ENCODE measurements around the gene CYP2J2.

DNA sequence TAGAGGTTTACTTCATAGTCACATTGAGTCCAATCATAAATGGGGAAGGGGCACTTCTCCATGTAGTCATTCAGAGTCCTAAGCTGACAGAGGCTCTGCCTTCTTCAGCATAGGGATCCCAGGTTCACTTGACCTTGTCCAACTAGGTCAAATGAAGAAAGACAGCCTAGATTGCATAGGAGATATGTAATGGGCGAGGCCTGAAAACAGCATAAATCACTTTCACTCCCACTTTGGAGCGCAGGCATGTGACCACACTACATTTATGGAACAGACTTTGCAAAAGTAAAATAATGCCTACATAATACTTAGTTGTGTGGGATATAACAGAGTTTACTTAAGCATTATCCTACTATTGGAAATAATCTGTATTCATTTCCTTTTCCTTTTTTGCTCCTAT, 60.1 kb downstream of the CYP2J2 start:
- TF ChIP-seq, protein P1, sequence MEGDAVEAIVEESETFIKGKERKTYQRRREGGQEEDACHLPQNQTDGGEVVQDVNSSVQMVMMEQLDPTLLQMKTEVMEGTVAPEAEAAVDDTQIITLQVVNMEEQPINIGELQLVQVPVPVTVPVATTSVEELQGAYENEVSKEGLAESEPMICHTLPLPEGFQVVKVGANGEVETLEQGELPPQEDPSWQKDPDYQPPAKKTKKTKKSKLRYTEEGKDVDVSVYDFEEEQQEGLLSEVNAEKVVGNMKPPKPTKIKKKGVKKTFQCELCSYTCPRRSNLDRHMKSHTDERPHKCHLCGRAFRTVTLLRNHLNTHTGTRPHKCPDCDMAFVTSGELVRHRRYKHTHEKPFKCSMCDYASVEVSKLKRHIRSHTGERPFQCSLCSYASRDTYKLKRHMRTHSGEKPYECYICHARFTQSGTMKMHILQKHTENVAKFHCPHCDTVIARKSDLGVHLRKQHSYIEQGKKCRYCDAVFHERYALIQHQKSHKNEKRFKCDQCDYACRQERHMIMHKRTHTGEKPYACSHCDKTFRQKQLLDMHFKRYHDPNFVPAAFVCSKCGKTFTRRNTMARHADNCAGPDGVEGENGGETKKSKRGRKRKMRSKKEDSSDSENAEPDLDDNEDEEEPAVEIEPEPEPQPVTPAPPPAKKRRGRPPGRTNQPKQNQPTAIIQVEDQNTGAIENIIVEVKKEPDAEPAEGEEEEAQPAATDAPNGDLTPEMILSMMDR (IDR thresholded peaks at IDR 0.05; ENCODE audit: insufficient read depth, low read depth, low read length): no peak
- TF ChIP-seq EZH2 (IDR thresholded peaks at IDR 0.05; ENCODE audit: insufficient read depth, low read length): no peak
